A673 (cell line): ENCODE data around the gene LAP3.

Experiments used
- EZH2 ChIP-seq: fragments of 200-600 bp; sonication (generic); IDR thresholded peaks from 2 replicates; pipeline ENCODE4 v1.6.1; 2017; ENCODE audit warnings: borderline replicate concordance, low read depth, mild to moderate bottlenecking, mixed read lengths, antibody characterized with exemption, low read length; ENCODE audit not compliant: poor library complexity, severe bottlenecking
- TF ChIP-seq, protein P1 (sequence below): fragments of 300-800, 200-600 bp; sonication (generic); conservative IDR thresholded peaks from 2 replicates; pipeline ENCODE4 v1.5.1; 2017; ENCODE audit warnings: low read depth, mild to moderate bottlenecking, antibody characterized with exemption, low read length, moderate library complexity, mixed read lengths

DNA sequence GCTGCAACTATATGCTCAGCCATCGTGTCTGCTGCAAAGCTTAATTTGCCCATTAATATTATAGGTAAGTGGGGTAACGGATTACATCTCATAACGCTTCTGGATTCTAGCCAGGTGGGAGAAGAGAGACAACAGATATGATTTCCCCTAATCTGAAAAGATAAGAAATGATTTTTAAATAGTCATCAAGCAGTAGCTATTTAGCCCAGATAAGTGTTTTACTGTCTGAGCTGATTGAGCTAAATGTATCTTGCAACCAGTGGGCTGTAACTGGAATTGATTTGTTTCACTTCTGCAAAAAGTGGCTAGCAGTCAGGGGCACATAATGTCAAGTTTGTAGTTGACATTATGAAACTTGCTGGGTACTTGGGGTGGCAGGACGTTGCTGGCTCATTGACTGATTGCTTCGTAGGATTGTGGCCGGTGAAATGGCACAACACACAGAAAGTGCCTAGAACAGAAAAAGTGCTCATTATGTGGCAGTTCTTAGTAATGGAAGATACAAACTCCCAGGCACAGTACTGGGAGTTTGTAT, 18.5 kb downstream of the LAP3 start:
- TF ChIP-seq EZH2: no peak
- TF ChIP-seq, protein P1, sequence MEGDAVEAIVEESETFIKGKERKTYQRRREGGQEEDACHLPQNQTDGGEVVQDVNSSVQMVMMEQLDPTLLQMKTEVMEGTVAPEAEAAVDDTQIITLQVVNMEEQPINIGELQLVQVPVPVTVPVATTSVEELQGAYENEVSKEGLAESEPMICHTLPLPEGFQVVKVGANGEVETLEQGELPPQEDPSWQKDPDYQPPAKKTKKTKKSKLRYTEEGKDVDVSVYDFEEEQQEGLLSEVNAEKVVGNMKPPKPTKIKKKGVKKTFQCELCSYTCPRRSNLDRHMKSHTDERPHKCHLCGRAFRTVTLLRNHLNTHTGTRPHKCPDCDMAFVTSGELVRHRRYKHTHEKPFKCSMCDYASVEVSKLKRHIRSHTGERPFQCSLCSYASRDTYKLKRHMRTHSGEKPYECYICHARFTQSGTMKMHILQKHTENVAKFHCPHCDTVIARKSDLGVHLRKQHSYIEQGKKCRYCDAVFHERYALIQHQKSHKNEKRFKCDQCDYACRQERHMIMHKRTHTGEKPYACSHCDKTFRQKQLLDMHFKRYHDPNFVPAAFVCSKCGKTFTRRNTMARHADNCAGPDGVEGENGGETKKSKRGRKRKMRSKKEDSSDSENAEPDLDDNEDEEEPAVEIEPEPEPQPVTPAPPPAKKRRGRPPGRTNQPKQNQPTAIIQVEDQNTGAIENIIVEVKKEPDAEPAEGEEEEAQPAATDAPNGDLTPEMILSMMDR: no peak
